Astrocyte (in vitro differentiated cells and primary cell): ENCODE results near the gene PRKACA.

Source experiments
- EZH2 ChIP-seq: IDR thresholded peaks from 2 replicates; pipeline ENCODE4 v1.6.1; 2012; ENCODE audit warnings: mild to moderate bottlenecking, low read length, inconsistent platforms; ENCODE audit not compliant: insufficient read depth
- TF ChIP-seq, protein P1 (sequence below): IDR thresholded peaks from 2 replicates; pipeline ENCODE4 v1.5.1; 2011; ENCODE audit warnings: low read depth, mild to moderate bottlenecking, inconsistent platforms, low read length, moderate library complexity; ENCODE audit not compliant: insufficient read depth

DNA sequence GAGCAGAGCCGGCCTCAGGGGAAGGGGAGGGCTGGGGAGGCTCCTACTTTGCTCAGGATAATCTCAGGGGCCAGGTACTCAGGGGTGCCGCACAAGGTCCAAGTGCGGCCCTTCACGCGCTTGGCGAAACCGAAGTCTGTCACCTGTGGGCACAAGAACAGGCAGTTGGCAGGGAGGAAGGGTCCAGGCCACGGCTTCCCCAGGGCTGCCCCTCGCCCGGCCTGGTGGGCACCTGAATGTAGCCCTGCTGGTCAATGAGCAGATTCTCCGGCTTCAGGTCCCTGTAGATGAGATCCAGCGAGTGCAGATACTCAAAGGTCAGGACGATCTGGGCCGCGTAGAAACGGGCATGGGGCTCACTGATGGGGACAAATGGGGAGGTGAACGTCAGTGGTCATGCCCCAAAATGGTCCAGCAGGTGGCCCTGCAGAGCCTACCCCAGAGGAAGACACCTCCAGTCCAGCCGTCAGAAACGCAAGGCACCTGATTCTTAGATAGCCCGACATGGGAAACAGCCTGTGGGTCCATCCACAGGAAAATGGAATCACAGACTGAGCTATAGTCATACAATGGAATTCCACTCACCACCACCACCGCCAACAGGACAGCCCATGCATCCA lies 19.9 kb downstream of the PRKACA start:
- TF ChIP-seq, protein P1, sequence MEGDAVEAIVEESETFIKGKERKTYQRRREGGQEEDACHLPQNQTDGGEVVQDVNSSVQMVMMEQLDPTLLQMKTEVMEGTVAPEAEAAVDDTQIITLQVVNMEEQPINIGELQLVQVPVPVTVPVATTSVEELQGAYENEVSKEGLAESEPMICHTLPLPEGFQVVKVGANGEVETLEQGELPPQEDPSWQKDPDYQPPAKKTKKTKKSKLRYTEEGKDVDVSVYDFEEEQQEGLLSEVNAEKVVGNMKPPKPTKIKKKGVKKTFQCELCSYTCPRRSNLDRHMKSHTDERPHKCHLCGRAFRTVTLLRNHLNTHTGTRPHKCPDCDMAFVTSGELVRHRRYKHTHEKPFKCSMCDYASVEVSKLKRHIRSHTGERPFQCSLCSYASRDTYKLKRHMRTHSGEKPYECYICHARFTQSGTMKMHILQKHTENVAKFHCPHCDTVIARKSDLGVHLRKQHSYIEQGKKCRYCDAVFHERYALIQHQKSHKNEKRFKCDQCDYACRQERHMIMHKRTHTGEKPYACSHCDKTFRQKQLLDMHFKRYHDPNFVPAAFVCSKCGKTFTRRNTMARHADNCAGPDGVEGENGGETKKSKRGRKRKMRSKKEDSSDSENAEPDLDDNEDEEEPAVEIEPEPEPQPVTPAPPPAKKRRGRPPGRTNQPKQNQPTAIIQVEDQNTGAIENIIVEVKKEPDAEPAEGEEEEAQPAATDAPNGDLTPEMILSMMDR, result no peak
- TF ChIP-seq EZH2, result no peak
